Testis (tissue), 2 donors: Measurements from ENCODE around the gene SELENOI.

ENCODE experiments used
- POLR2A ChIP-seq: fragments of 450-650 bp; IDR thresholded peaks from one replicate; pipeline ENCODE4 v1.6.1; 2017; ENCODE audit warnings: antibody characterized with exemption, mild to moderate bottlenecking, moderate library complexity
- TF ChIP-seq, protein P1 (sequence below), 3 experiments: fragments of 450-650 bp in 2 of 3; fragments of 200-600 bp in 1 of 3; sonication (generic) in 1 of 3; IDR thresholded peaks; one replicate each; pipeline ENCODE4 v1.5.1; 2016 to 2019; ENCODE audit warnings: antibody characterized with exemption in 3 of 3, mild to moderate bottlenecking in 2 of 3, moderate library complexity in 1 of 3

- TF ChIP-seq, protein P1, sequence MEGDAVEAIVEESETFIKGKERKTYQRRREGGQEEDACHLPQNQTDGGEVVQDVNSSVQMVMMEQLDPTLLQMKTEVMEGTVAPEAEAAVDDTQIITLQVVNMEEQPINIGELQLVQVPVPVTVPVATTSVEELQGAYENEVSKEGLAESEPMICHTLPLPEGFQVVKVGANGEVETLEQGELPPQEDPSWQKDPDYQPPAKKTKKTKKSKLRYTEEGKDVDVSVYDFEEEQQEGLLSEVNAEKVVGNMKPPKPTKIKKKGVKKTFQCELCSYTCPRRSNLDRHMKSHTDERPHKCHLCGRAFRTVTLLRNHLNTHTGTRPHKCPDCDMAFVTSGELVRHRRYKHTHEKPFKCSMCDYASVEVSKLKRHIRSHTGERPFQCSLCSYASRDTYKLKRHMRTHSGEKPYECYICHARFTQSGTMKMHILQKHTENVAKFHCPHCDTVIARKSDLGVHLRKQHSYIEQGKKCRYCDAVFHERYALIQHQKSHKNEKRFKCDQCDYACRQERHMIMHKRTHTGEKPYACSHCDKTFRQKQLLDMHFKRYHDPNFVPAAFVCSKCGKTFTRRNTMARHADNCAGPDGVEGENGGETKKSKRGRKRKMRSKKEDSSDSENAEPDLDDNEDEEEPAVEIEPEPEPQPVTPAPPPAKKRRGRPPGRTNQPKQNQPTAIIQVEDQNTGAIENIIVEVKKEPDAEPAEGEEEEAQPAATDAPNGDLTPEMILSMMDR (IDR thresholded peaks at IDR 0.05): no peak
- TF ChIP-seq POLR2A: no peak
Measured at GRCh38 chr2:26395394-26395793, 49.5 kb downstream of the SELENOI start.
